K562 (cell line): ENCODE measurements around the gene CYP4F12. TPM values are rescaled to one million over a fixed set of nuclear protein-coding genes. Genes with fewer than 3 reads are reported as not detected.

Source experiments
- ATAC-seq: fragments of 200-7000 bp; cut with Tn5 transposase; 3 replicates; pipeline ENCODE4 v1.9.1; 2020; ENCODE audit warnings: moderate library complexity
- BruUV-seq: library from RNA; stranded (reverse); fragments of 400-500 nt; replicated peaks from 2 replicates; lab custom pipeline; 2021; lab: Mats Ljungman, UMichigan
- CTCF ChIA-PET: fragments of 300-600 bp; formaldehyde crosslinking; extraction: SDS; loops from one replicate; lab custom pipeline; 2021; ENCODE audit warnings: low intra/inter-chr PET ratio; lab: Yijun Ruan, JAX
- POLR2A ChIA-PET: fragments of 300-600, 350-650 bp; sonication (Branson Sonifier 250); formaldehyde crosslinking; extraction: SDS; loops from one replicate; lab custom pipeline; 2021; ENCODE audit warnings: antibody characterized with exemption, inconsistent platforms; lab: Yijun Ruan, JAX
- DNase-seq, 4 experiments: peaks; one replicate each; pipeline versions ENCODE4 v3.0.0 to v3.0.0-alpha.2; 2011 to 2018; ENCODE audit warnings: low spot score in 3 of 4, mixed read lengths in 3 of 4; ENCODE audit errors: extremely low read depth in 1 of 4
- FAIRE-seq: peaks from 2 replicates; lab custom pipeline; 2011; peaks lifted over from hg19 to GRCh38; lab: Jason Lieb, UNC
- H2AFZ ChIP-seq: 2 replicates; pipeline ENCODE4 v1.6.0; 2011; ENCODE audit warnings: low read depth, low read length, control low read depth, inconsistent platforms
- H3K27ac ChIP-seq: fragments of 200-600 bp; 3 replicates; pipeline ENCODE4 v1.8.0; 2011; ENCODE audit warnings: low read depth, mild to moderate bottlenecking, control low read depth, inconsistent platforms, low read length, moderate library complexity, mixed read lengths; ENCODE audit errors: extremely low read depth
- H3K27me3 ChIP-seq, 2 experiments: fragments of 300-600 bp in 1 of 2; 2 replicates in 1 of 2; 3 replicates in 1 of 2; pipeline versions ENCODE4 v1.6.0 to v1.8.0; 2011; ENCODE audit warnings: inconsistent platforms in 2 of 2, low read length in 2 of 2, mild to moderate bottlenecking in 1 of 2, mixed read lengths in 1 of 2, moderate library complexity in 1 of 2; ENCODE audit not compliant: control insufficient read depth in 2 of 2, insufficient read depth in 2 of 2
- H3K36me3 ChIP-seq: fragments of 300-600 bp; 3 replicates; pipeline ENCODE4 v1.8.0; 2011; ENCODE audit warnings: mild to moderate bottlenecking, low read length, inconsistent platforms; ENCODE audit not compliant: control insufficient read depth, insufficient read depth
- H3K4me1 ChIP-seq, 2 experiments: fragments of 200-600 bp in 1 of 2; replicated peaks in 1 of 2; 2 replicates in 1 of 2; 3 replicates in 1 of 2; pipeline versions ENCODE4 v1.5.1 to v1.8.0; 2011; ENCODE audit warnings: inconsistent platforms in 2 of 2, low read length in 2 of 2, mild to moderate bottlenecking in 1 of 2, mixed read lengths in 1 of 2, moderate library complexity in 1 of 2; ENCODE audit not compliant: control insufficient read depth in 2 of 2, insufficient read depth in 2 of 2
- H3K4me2 ChIP-seq: 2 replicates; pipeline ENCODE4 v1.6.1; 2011; ENCODE audit warnings: low read length, control low read depth, inconsistent platforms, mixed read lengths; ENCODE audit not compliant: insufficient read depth
- H3K4me3 ChIP-seq: fragments of 200-600 bp; sonication (generic), shearing (Covaris generic); 2 replicates; pipeline ENCODE4 v1.5.1; 2016; ENCODE audit warnings: control low read depth, inconsistent platforms
- H3K79me2 ChIP-seq: fragments of 200-600 bp; 3 replicates; pipeline ENCODE4 v1.8.0; 2011; ENCODE audit warnings: low read length, inconsistent platforms; ENCODE audit not compliant: control insufficient read depth, insufficient read depth
- H3K9ac ChIP-seq, 2 experiments: 2 replicates each; pipeline versions ENCODE4 v1.6.0 to v1.6.1; 2011; ENCODE audit warnings: low read depth in 2 of 2, low read length in 2 of 2, control low read depth in 1 of 2, inconsistent platforms in 1 of 2, mild to moderate bottlenecking in 1 of 2, mixed read lengths in 1 of 2; ENCODE audit not compliant: insufficient read depth in 1 of 2
- H3K9me1 ChIP-seq: one replicate; pipeline ENCODE4 v1.6.0; 2011; ENCODE audit warnings: inconsistent platforms, mild to moderate bottlenecking, low read length, moderate library complexity; ENCODE audit not compliant: control insufficient read depth, insufficient read depth
- H3K9me3 ChIP-seq: replicated peaks from 2 replicates; pipeline ENCODE4 v1.5.1; 2011; ENCODE audit warnings: low read depth, low read length, inconsistent platforms; ENCODE audit not compliant: control insufficient read depth, insufficient read depth
- H4K20me1 ChIP-seq: replicated peaks from 2 replicates; pipeline ENCODE4 v1.6.1; 2011; ENCODE audit warnings: low read length, inconsistent platforms, mixed read lengths; ENCODE audit not compliant: control insufficient read depth, insufficient read depth
- CREM ChIP-seq: IDR thresholded peaks from 2 replicates; pipeline ENCODE4 v1.6.1; 2014; ENCODE audit warnings: antibody characterized with exemption, low read depth
- GATAD2B ChIP-seq: fragments of 450-650 bp; IDR thresholded peaks from 2 replicates; pipeline ENCODE4 v1.6.1; 2017; ENCODE audit warnings: mild to moderate bottlenecking, borderline replicate concordance
- JUNB ChIP-seq: fragments of 450-650 bp; formaldehyde crosslinking; conservative IDR thresholded peaks from 2 replicates; pipeline ENCODE4 v1.4.0; 2020; ENCODE audit warnings: mild to moderate bottlenecking
- RBFOX2 ChIP-seq: fragments of 200-400 bp; formaldehyde crosslinking; IDR thresholded peaks from 2 replicates; pipeline ENCODE4 v1.6.1; 2017; ENCODE audit warnings: low read depth, mild to moderate bottlenecking, low read length, moderate library complexity
- WGBS: fragments of 100-300 bp; shearing (Covaris generic); methylation state at CpG from one replicate; pipeline ENCODE4 v1.1.6; 2016; ENCODE audit warnings: low coverage, mixed read lengths; ENCODE audit not compliant: insufficient coverage; ENCODE audit errors: missing lambda C conversion rate; 5-methylcytosine and 5-hydroxymethylcytosine counted together
- in situ Hi-C: fragments of 300-500 bp; cut with MboI; formaldehyde crosslinking; loops from 4 replicates; pipeline ENCODE4 v1.15.0; 2018; ENCODE audit warnings: inconsistent platforms, mixed read lengths
- intact Hi-C: fragments of 100-400 bp; cut with micrococcal nuclease; formaldehyde crosslinking; loops from 2 replicates; pipeline ENCODE4 v1.14.2; 2022
- polyA plus RNA-seq, 8 experiments: library from polyadenylated mRNA; depleted of rRNA in 4 of 8; stranded (reverse) in 5 of 8; unstranded in 3 of 8; fragments of >200 nt; fragmentation: Nextera tagmentation in 2 of 8; fragmentation: Illumina TruSeq in 1 of 8; extraction: Ambion mirVana in 2 of 8; extraction: Trizol in 1 of 8; gene quantifications; 2 replicates each; pipeline versions ENCODE4 v1.2.1 to v1.2.3, GENCODE V29; 2011 to 2014; ENCODE audit warnings: inconsistent platforms in 1 of 8, missing spikeins in 1 of 8
- total RNA-seq, 7 experiments: library from RNA; depleted of rRNA in 6 of 7; stranded (reverse); fragments of >200 nt in 6 of 7; fragmentation: Illumina TruSeq in 2 of 7; extraction: Trizol in 2 of 7; gene quantifications; 2 replicates each; pipeline versions ENCODE4 v1.2.1 to v1.2.3, GENCODE V29; 2011 to 2021; ENCODE audit warnings: low replicate concordance in 1 of 7
- TF ChIP-seq, protein P1 (sequence below): fragments of 250-450 bp; sonication (Bioruptor Pico); IDR thresholded peaks from 2 replicates; pipeline ENCODE4 v1.5.0; 2021; ENCODE audit warnings: mild to moderate bottlenecking, borderline replicate concordance
- TF ChIP-seq, protein P2 (sequence below): IDR thresholded peaks from 3 replicates; pipeline ENCODE4 v1.6.1; 2011; ENCODE audit warnings: borderline replicate concordance, mild to moderate bottlenecking; ENCODE audit not compliant: insufficient read length, insufficient read depth
- TF ChIP-seq, protein P3 (sequence below): fragments of 150-350 bp; IDR thresholded peaks from 2 replicates; pipeline ENCODE4 v1.6.1; 2014; ENCODE audit warnings: low read depth, mild to moderate bottlenecking, low read length, borderline replicate concordance
- TF ChIP-seq, protein P4 (sequence below): fragments of 450-650 bp; IDR thresholded peaks from 2 replicates; pipeline ENCODE4 v1.6.1; 2016; ENCODE audit warnings: antibody characterized with exemption
- TF ChIP-seq, protein P5 (sequence below): sonication (generic); formaldehyde crosslinking; IDR thresholded peaks from 2 replicates; pipeline ENCODE4 v1.8.1; 2023; ENCODE audit warnings: mild to moderate bottlenecking, missing genetic modification reagents

CYP4F12 gene
- total and polyA plus RNA-seq, 9 of the 15 experiments (the other 6 are each of a cell fraction or from before 2014, with no cell fraction given): not detected

DNA sequence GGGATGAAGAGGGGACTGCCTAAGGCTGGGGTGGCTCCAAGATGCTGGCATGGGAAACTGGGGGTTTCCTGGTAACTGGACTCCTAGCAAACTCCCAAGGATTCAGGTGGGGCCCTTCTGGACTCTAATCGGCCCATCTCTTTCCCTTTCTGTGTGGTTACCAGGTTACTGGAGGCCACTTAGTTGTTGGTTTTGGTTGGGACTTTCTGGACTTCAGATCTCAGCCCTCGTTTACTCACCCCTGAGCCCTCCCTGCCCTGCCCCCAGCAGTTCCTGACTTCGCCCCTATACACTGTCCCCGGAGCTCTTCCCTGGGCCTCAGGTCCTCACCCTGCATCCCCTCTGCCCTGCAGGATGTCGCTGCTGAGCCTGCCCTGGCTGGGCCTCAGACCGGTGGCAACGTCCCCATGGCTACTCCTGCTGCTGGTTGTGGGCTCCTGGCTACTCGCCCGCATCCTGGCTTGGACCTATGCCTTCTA, 328 bp downstream of the CYP4F12 start (continued):
- TF ChIP-seq, protein P1, sequence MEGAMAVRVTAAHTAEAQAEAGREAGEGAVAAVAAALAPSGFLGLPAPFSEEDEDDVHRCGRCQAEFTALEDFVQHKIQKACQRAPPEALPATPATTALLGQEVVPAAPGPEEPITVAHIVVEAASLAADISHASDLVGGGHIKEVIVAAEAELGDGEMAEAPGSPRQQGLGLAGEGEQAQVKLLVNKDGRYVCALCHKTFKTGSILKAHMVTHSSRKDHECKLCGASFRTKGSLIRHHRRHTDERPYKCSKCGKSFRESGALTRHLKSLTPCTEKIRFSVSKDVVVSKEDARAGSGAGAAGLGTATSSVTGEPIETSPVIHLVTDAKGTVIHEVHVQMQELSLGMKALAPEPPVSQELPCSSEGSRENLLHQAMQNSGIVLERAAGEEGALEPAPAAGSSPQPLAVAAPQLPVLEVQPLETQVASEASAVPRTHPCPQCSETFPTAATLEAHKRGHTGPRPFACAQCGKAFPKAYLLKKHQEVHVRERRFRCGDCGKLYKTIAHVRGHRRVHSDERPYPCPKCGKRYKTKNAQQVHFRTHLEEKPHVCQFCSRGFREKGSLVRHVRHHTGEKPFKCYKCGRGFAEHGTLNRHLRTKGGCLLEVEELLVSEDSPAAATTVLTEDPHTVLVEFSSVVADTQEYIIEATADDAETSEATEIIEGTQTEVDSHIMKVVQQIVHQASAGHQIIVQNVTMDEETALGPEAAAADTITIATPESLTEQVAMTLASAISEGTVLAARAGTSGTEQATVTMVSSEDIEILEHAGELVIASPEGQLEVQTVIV: no peak
- TF ChIP-seq, protein P2, sequence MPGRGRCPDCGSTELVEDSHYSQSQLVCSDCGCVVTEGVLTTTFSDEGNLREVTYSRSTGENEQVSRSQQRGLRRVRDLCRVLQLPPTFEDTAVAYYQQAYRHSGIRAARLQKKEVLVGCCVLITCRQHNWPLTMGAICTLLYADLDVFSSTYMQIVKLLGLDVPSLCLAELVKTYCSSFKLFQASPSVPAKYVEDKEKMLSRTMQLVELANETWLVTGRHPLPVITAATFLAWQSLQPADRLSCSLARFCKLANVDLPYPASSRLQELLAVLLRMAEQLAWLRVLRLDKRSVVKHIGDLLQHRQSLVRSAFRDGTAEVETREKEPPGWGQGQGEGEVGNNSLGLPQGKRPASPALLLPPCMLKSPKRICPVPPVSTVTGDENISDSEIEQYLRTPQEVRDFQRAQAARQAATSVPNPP: no peak

DNA sequence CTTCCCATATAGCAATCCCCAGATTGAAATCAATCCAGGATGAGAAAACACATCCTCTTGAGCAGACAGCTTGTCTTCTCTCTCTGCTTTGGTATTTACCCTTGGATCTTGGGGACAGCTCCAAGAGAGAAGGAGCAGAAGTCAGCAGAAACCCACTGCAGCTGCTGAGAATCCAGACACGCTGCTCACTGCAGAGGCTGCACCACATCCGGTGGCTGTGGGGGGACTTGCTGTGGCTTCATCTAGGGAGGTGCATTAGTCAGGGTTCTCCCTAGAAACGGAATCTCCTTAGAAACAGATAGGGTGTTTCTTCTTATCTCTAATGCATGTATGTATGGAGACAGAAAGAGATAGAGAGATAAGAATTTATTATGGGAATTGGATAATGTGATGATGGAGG, 2.7 kb downstream of the CYP4F12 start:
- Histone ChIP-seq H3K4me3 (no peak overlapping the region), H3K4me1 (peaks cover 0 to 7% of the 10 kb centered on the region in 2 experiments; a peak in 2 of 5 replicates), H4K20me1 (0 out of 2 replicates have a peak, but pooled peaks cover 3% of the 10 kb centered on the region), H3K9me1 (no peaks in the 10 kb centered on the region), H3K27me3 (no peaks in the 10 kb centered on the region; a peak in 1 of 5 replicates), H3K27ac (no peak overlapping the region), H2AFZ (no peak overlapping the region), H3K4me2 (no peak overlapping the region), H3K9me3 (no peaks in the 10 kb centered on the region), H3K79me2 (no peaks in the 10 kb centered on the region), H3K9ac (no peak overlapping the region), H3K36me3 (no peaks in the 10 kb centered on the region)
- FAIRE-seq (no peak), ATAC-seq (no peak), DNase-seq (no peak)
- 0% methylated on average over 1 of the region's 3 CpGs for WGBS
- in situ Hi-C loops (loop anchor here (5.0 kb wide), 1 partner anchor 102 kb away; no protein-coding TSS in a partner anchor), intact Hi-C loops (no loop called here)
- POLR2A ChIA-PET: no interaction called here
- BruUV-seq: no TSS peak
- CTCF ChIA-PET: no interaction called here
- TF ChIP-seq JUNB (CRISPR knock-in tag) (no peak), CREM (no peak), RBFOX2 (no peak), GATAD2B (no peak)
- TF ChIP-seq, protein P3, sequence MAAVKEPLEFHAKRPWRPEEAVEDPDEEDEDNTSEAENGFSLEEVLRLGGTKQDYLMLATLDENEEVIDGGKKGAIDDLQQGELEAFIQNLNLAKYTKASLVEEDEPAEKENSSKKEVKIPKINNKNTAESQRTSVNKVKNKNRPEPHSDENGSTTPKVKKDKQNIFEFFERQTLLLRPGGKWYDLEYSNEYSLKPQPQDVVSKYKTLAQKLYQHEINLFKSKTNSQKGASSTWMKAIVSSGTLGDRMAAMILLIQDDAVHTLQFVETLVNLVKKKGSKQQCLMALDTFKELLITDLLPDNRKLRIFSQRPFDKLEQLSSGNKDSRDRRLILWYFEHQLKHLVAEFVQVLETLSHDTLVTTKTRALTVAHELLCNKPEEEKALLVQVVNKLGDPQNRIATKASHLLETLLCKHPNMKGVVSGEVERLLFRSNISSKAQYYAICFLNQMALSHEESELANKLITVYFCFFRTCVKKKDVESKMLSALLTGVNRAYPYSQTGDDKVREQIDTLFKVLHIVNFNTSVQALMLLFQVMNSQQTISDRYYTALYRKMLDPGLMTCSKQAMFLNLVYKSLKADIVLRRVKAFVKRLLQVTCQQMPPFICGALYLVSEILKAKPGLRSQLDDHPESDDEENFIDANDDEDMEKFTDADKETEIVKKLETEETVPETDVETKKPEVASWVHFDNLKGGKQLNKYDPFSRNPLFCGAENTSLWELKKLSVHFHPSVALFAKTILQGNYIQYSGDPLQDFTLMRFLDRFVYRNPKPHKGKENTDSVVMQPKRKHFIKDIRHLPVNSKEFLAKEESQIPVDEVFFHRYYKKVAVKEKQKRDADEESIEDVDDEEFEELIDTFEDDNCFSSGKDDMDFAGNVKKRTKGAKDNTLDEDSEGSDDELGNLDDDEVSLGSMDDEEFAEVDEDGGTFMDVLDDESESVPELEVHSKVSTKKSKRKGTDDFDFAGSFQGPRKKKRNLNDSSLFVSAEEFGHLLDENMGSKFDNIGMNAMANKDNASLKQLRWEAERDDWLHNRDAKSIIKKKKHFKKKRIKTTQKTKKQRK: no peak
- TF ChIP-seq, protein P4, sequence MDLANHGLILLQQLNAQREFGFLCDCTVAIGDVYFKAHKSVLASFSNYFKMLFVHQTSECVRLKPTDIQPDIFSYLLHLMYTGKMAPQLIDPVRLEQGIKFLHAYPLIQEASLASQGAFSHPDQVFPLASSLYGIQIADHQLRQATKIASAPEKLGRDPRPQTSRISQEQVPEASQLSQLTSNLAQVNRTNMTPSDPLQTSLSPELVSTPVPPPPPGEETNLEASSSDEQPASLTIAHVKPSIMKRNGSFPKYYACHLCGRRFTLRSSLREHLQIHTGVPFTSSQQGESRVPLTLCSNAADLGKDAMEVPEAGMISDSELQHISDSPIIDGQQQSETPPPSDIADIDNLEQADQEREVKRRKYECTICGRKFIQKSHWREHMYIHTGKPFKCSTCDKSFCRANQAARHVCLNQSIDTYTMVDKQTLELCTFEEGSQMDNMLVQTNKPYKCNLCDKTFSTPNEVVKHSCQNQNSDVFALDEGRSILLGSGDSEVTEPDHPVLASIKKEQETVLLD: no peak
- TF ChIP-seq, protein P5, sequence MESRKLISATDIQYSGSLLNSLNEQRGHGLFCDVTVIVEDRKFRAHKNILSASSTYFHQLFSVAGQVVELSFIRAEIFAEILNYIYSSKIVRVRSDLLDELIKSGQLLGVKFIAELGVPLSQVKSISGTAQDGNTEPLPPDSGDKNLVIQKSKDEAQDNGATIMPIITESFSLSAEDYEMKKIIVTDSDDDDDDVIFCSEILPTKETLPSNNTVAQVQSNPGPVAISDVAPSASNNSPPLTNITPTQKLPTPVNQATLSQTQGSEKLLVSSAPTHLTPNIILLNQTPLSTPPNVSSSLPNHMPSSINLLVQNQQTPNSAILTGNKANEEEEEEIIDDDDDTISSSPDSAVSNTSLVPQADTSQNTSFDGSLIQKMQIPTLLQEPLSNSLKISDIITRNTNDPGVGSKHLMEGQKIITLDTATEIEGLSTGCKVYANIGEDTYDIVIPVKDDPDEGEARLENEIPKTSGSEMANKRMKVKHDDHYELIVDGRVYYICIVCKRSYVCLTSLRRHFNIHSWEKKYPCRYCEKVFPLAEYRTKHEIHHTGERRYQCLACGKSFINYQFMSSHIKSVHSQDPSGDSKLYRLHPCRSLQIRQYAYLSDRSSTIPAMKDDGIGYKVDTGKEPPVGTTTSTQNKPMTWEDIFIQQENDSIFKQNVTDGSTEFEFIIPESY (CRISPR knock-in tag): no peak
